ENCODE measurements around the gene MYT1. TPM values are rescaled to one million over a fixed set of nuclear protein-coding genes. Genes with fewer than 3 reads are reported as not detected.
"Not testable (repeated sequence)": the region's sequence is repeated elsewhere in the genome, so short reads cannot be mapped to it uniquely, and the experiment has no call there.

Gene MYT1
- polyA plus RNA-seq, 5 donors: 0.13 to 0.43 (median 0.24) TPM

- DNase-seq: no peak
Observed at GRCh38 chr20:64166721-64167615, 2.7 kb downstream of the MYT1 start.

GRCh38 chr20:64167676-64168075 is 3.4 kb downstream of the MYT1 start:
- no peak for DNase-seq

GRCh38 chr20:64168381-64169090 is 4.3 kb downstream of the MYT1 start:
- no peak for DNase-seq

GRCh38 chr20:64169091-64169560 is 4.9 kb downstream of the MYT1 start:
- DNase-seq: no peak

GRCh38 chr20:64171211-64171610 is 7.0 kb downstream of the MYT1 start:
- no peak for DNase-seq

- DNase-seq: no peak
Observed at GRCh38 chr20:64173116-64173515, 8.9 kb downstream of the MYT1 start.

- DNase-seq: no peak
Observed at GRCh38 chr20:64176551-64176950, 12.3 kb downstream of the MYT1 start.

GRCh38 chr20:64176971-64177370 is 12.7 kb downstream of the MYT1 start:
- no peak for DNase-seq

- DNase-seq: no peak
Observed at GRCh38 chr20:64177384-64177783, 13.1 kb downstream of the MYT1 start.

- DNase-seq: no peak
Observed at GRCh38 chr20:64177787-64178186, 13.5 kb downstream of the MYT1 start.

- not testable (repeated sequence) for DNase-seq
Observed at GRCh38 chr20:64178925-64179324, 14.7 kb downstream of the MYT1 start.

- DNase-seq: no peak
Observed at GRCh38 chr20:64179805-64180204, 15.6 kb downstream of the MYT1 start.

GRCh38 chr20:64180673-64181072 is 16.4 kb downstream of the MYT1 start:
- no peak for DNase-seq

GRCh38 chr20:64181391-64181790 is 17.1 kb downstream of the MYT1 start:
- DNase-seq: no peak

GRCh38 chr20:64182146-64182865 is 18.1 kb downstream of the MYT1 start:
- no peak for DNase-seq

GRCh38 chr20:64183313-64183712 is 19.1 kb downstream of the MYT1 start:
- no peak for DNase-seq

GRCh38 chr20:64184795-64185194 is 20.5 kb downstream of the MYT1 start:
- no peak for DNase-seq

GRCh38 chr20:64185276-64185900 is 21.1 kb downstream of the MYT1 start:
- DNase-seq: no peak

- DNase-seq: no peak
Observed at GRCh38 chr20:64186071-64186598, 21.9 kb downstream of the MYT1 start.

- DNase-seq: not testable (repeated sequence)
Observed at GRCh38 chr20:64187213-64187612, 23.0 kb downstream of the MYT1 start.

GRCh38 chr20:64188091-64188490 is 23.8 kb downstream of the MYT1 start:
- DNase-seq: no peak

Measured in right lung (tissue), 5 donors.